ENCODE measurements around the gene SLC9B1.
"Not testable (repeated sequence)": the region's sequence is repeated elsewhere in the genome, so short reads cannot be mapped to it uniquely, and the experiment has no call there.

DNA sequence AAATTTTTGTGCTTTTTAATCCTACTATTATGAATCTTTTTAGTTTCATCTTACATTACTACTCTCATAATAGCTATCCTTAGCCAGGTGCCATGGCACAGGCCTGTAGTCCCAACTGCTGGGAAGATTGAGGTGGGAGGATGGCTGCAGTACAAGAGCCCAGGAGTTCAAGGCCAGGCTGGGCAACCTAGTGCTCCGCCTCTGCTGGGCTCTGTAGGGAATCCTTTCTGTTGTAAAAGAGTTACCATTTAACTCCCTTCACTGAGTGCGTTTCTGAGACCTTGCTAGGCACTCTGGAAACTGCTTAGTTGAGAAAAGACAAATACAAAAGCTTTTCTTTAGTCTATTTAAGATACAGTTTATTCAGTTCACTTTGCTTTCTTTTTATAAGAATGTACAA is 130.9 kb downstream of the SLC9B1 start:
- TF ChIP-seq, protein P1, sequence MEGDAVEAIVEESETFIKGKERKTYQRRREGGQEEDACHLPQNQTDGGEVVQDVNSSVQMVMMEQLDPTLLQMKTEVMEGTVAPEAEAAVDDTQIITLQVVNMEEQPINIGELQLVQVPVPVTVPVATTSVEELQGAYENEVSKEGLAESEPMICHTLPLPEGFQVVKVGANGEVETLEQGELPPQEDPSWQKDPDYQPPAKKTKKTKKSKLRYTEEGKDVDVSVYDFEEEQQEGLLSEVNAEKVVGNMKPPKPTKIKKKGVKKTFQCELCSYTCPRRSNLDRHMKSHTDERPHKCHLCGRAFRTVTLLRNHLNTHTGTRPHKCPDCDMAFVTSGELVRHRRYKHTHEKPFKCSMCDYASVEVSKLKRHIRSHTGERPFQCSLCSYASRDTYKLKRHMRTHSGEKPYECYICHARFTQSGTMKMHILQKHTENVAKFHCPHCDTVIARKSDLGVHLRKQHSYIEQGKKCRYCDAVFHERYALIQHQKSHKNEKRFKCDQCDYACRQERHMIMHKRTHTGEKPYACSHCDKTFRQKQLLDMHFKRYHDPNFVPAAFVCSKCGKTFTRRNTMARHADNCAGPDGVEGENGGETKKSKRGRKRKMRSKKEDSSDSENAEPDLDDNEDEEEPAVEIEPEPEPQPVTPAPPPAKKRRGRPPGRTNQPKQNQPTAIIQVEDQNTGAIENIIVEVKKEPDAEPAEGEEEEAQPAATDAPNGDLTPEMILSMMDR (conservative IDR thresholded peaks at IDR 0.05; ENCODE audit: low read depth, low read length): not testable (repeated sequence)
- TF ChIP-seq EZH2 (IDR thresholded peaks at IDR 0.05; ENCODE audit: borderline replicate concordance, low read depth, low read length, poor library complexity, severe bottlenecking): not testable (repeated sequence)

Data from A673 (cell line).